IPS DF 6.9 (cell line): ENCODE data around the gene IRF1.

Experiments used
- DNase-seq: peaks from one replicate; pipeline ENCODE4 v3.0.0-alpha.2; 2013; ENCODE audit warnings: low read depth, low spot score
- H3K27ac ChIP-seq: one replicate; pipeline ENCODE4 v1.5.1; 2013; ENCODE audit warnings: low read length, control low read depth
- H3K27me3 ChIP-seq: 2 replicates; pipeline ENCODE4 v1.6.1; 2013; ENCODE audit warnings: mild to moderate bottlenecking, low read length; ENCODE audit not compliant: control insufficient read depth, insufficient read depth
- H3K36me3 ChIP-seq: 2 replicates; pipeline ENCODE4 v1.6.1; 2013; ENCODE audit warnings: low read length; ENCODE audit not compliant: control insufficient read depth, insufficient read depth
- H3K4me1 ChIP-seq: 2 replicates; pipeline ENCODE4 v1.6.1; 2013; ENCODE audit warnings: low read length; ENCODE audit not compliant: control insufficient read depth, insufficient read depth
- H3K4me3 ChIP-seq: 2 replicates; pipeline ENCODE4 v1.5.1; 2013; ENCODE audit warnings: mild to moderate bottlenecking, low read length
- H3K9me3 ChIP-seq: 2 replicates; pipeline ENCODE4 v1.6.1; 2013; ENCODE audit warnings: low read length, inconsistent platforms; ENCODE audit not compliant: control insufficient read depth, insufficient read depth
- WGBS: extraction: QIAGEN DNeasy Blood & Tissue Kit; methylation state at CpG from one replicate; pipeline ENCODE4 v1.1.7; 2013; ENCODE audit warnings: mixed read lengths, missing lambda C conversion rate; ENCODE audit not compliant: insufficient read length, insufficient coverage; 5-methylcytosine and 5-hydroxymethylcytosine counted together

IRF1 gene

DNA sequence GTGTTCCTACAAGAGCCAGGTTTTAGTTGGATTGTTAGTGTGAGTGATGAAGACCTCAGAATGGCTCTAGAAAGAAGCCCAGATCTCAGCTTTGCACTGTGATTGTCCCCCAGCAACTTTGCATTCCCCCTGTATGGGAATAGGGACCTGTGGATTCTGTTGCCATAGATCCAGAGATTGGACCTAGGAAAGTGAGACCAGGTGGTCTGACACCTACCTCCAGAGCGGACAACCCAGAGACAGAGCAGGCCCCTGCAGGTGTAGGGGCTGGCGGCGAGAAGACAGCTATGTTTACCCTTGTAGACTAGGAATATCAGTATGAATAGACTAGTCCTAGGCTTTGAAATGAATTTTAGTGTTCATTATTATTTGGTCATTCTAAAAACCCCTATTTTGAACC is 53.6 kb downstream of the IRF1 start:
- DNase-seq = no peak
- Histone ChIP-seq H3K27me3 (no peaks in the 10 kb centered on the region), H3K4me3 (no peak overlapping the region), H3K4me1 (peaks cover 2% of the 10 kb centered on the region; the same call in 1 of the 2 replicates), H3K36me3 (no peaks in the 10 kb centered on the region), H3K27ac (no peak overlapping the region), H3K9me3 (no peaks in the 10 kb centered on the region)
- no CpG with 5 or more reads among the region's 3 CpGs for WGBS

- DNase-seq = no peak
- Histone ChIP-seq H3K36me3 (no peaks in the 10 kb centered on the region), H3K4me1 (peaks cover 2% of the 10 kb centered on the region; the same call in 1 of the 2 replicates), H3K9me3 (no peaks in the 10 kb centered on the region), H3K27me3 (no peaks in the 10 kb centered on the region), H3K27ac (no peak overlapping the region), H3K4me3 (no peak overlapping the region)
- WGBS = no CpG with 5 or more reads among the region's 2 CpGs
Measured at GRCh38 chr5:132435886-132436285, 54.7 kb downstream of the IRF1 start.

DNA sequence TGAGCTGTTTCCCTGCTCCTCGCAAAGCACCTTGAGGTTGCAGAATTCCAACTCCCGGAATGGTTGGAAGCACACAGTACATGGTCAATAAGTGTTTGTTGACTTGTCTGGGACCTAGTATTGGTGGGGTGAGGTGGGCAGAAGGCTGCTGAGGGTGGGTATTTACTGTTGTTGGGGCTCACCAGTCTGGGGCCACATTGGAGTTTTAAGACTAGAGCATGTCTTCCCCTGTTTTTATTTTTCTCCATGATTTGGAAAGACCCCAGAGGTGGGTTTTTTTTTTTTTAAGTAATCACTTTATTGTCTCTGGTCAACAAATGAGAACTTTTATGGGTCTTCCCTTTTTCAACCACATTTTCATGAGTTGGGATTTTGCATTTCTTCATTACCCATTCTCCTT is 55.1 kb downstream of the IRF1 start:
- no peaks in the 10 kb centered on the region for H3K9me3 ChIP-seq
- H3K27me3 ChIP-seq = no peaks in the 10 kb centered on the region
- H3K4me1 ChIP-seq = peaks cover 2% of the 10 kb centered on the region; the same call in 1 of the 2 replicates
- WGBS = no CpG with 5 or more reads among the region's 2 CpGs
- H3K27ac ChIP-seq = no peak overlapping the region
- DNase-seq = no peak
- H3K4me3 ChIP-seq = no peak overlapping the region
- H3K36me3 ChIP-seq = no peaks in the 10 kb centered on the region

GRCh38 chr5:132434416-132435286 is 55.9 kb downstream of the IRF1 start:
- Histone ChIP-seq H3K36me3 (no peaks in the 10 kb centered on the region), H3K27ac (no peak overlapping the region), H3K27me3 (no peaks in the 10 kb centered on the region), H3K9me3 (no peaks in the 10 kb centered on the region), H3K4me3 (no peak overlapping the region), H3K4me1 (peaks cover 2% of the 10 kb centered on the region; the same call in 1 of the 2 replicates)
- no CpG with 5 or more reads among the region's 12 CpGs for WGBS
- DNase-seq = no peak

- no peaks in the 10 kb centered on the region for H3K9me3 ChIP-seq
- H3K27ac ChIP-seq = no peak overlapping the region
- WGBS = no CpG with 5 or more reads among the region's 6 CpGs
- no peak for DNase-seq
- H3K4me3 ChIP-seq = no peak overlapping the region
- H3K36me3 ChIP-seq = no peaks in the 10 kb centered on the region
- peaks cover 2% of the 10 kb centered on the region; the same call in 1 of the 2 replicates for H3K4me1 ChIP-seq
- H3K27me3 ChIP-seq = no peaks in the 10 kb centered on the region
Measured at GRCh38 chr5:132433141-132433540, 57.4 kb downstream of the IRF1 start.

- Histone ChIP-seq H3K36me3 (no peaks in the 10 kb centered on the region), H3K27ac (no peak overlapping the region), H3K27me3 (no peaks in the 10 kb centered on the region), H3K4me3 (no peak overlapping the region), H3K9me3 (no peaks in the 10 kb centered on the region), H3K4me1 (no peaks in the 10 kb centered on the region)
- no CpG with 5 or more reads among the region's 4 CpGs for WGBS
- DNase-seq = no peak
Measured at GRCh38 chr5:132431632-132432031, 58.9 kb downstream of the IRF1 start.
